UCSD-AML1 (cell line): Measurements from ENCODE around the gene PCDHGA1.
"Not testable (repeated sequence)": the region's sequence is repeated elsewhere in the genome, so short reads cannot be mapped to it uniquely, and the experiment has no call there.

ENCODE experiments used
- DNase-seq: peaks from one replicate; lab custom pipeline; 2025; ENCODE audit not compliant: unreplicated experiment; lab: John Stamatoyannopoulos, UW

PCDHGA1 gene

DNA sequence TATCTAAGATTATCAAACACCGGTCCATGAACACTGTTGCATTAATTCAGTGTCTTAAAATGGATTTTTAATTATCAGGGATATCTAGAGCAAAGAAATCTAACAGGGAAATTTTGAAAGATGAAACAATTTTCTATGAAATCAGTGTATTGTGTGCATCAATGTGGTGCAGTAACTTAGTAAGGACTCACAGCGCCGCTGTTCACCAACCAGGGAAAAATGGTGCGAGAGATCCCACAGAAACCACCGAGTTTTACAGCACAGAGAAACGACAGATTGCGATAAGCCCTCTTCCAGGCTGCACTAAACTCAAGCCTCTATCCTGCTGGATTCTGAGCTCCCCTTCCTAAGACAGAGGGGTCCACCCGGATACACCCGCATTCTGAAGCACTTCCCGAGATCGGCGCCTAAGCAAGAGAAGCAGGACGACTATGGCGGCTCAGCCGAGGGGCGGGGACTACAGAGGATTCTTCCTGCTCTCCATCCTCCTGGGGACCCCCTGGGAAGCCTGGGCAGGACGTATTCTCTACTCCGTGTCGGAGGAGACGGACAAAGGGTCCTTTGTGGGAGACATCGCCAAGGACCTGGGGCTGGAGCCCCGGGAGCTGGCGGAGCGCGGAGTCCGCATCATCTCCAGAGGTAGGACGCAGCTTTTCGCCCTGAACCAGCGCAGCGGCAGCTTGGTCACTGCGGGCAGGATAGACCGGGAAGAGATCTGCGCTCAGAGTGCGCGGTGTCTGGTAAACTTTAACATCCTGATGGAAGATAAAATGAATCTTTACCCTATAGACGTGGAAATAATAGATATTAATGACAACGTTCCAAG, 52.4 kb downstream of the PCDHGA1 start, which contains the start of gene PCDHGA7:
TSS of gene PCDHGA7 (plus strand) at position 274 of the 826 bp plus-strand sequence. CDS start at position 432, 158 bp downstream.
- no peak for DNase-seq

DNA sequence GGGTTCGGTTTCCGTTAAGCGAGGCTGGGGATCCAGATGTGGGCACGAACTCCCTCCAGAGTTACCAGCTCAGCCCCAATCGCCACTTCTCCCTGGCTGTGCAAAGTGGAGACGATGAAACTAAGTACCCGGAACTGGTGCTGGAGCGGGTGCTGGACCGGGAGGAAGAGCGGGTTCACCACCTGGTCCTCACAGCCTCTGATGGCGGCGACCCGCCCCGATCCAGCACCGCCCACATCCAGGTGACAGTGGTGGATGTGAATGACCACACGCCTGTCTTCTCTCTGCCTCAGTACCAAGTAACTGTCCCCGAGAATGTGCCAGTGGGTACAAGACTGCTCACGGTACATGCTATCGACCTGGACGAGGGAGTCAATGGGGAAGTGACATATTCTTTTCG, 53.0 kb downstream of the PCDHGA1 start:
- no peak for DNase-seq

DNA sequence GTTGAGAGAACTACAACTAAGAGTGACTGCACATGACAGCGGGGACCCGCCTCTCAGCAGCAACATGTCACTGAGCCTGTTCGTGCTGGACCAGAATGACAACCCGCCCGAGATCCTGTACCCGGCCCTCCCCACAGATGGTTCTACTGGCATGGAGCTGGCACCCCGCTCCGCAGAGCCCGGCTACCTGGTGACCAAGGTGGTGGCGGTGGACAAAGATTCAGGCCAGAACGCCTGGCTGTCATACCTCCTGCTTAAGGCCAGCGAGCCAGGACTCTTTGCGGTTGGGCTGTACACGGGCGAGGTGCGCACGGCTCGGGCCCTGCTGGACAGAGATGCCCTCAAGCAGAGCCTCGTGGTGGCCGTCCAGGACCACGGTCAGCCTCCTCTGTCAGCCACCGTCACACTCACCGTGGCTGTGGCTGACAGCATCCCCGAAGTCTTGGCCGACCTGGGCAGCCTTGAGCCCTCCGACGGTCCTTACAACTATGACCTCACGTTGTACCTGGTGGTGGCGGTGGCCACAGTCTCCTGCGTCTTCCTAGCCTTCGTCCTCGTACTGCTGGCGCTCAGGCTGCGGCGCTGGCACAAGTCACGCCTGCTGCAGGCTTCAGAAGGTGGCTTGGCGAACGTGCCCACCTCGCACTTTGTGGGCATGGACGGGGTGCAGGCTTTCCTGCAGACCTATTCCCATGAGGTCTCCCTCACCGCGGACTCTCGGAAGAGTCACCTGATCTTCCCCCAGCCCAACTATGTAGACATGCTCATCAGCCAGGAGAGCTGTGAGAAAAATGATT, 54.4 kb downstream of the PCDHGA1 start:
- no peak for DNase-seq

DNA sequence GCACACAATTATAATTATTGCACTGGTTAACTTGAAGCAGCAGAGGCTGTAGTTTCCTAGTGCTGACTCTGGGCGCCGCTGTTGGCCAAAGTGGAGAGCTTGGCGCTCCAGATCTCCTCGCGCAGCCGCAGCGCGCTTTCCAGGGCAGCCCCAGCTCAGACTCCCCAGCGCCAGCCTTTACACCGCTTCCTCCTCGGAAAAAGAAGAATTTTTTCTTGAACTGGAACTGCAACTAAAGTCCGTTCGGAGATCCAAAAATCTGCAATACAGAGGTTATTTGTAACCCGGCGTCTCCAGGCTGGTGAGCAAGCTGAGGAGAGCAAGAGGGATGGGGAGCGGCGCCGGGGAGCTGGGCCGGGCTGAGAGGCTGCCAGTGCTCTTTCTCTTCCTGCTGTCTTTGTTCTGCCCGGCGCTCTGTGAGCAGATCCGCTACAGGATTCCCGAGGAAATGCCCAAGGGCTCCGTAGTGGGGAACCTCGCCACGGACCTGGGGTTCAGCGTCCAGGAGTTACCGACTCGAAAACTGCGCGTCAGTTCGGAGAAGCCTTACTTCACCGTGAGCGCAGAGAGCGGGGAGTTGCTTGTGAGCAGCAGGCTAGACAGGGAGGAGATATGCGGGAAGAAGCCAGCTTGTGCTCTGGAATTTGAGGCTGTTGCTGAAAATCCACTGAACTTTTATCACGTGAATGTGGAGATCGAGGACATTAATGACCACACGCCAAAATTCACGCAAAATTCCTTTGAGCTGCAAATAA, 57.4 kb downstream of the PCDHGA1 start, which contains the start of gene PCDHGB4:
TSS of gene PCDHGB4 (plus strand) at position 142 of the 755 bp plus-strand sequence. CDS start at position 329, 187 bp downstream.
- DNase-seq = peak; percentile 50

DNA sequence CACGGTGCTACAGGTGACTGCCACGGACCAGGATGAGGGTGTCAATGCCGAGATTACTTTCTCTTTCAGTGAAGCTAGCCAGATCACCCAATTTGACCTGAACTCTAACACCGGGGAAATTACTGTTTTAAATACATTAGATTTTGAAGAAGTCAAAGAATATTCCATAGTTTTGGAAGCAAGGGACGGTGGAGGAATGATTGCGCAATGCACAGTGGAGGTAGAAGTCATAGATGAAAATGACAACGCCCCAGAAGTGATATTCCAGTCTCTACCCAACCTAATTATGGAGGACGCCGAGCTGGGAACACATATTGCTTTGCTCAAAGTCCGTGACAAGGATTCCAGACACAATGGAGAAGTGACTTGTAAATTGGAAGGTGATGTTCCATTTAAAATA, 58.3 kb downstream of the PCDHGA1 start:
- DNase-seq = no peak

DNA sequence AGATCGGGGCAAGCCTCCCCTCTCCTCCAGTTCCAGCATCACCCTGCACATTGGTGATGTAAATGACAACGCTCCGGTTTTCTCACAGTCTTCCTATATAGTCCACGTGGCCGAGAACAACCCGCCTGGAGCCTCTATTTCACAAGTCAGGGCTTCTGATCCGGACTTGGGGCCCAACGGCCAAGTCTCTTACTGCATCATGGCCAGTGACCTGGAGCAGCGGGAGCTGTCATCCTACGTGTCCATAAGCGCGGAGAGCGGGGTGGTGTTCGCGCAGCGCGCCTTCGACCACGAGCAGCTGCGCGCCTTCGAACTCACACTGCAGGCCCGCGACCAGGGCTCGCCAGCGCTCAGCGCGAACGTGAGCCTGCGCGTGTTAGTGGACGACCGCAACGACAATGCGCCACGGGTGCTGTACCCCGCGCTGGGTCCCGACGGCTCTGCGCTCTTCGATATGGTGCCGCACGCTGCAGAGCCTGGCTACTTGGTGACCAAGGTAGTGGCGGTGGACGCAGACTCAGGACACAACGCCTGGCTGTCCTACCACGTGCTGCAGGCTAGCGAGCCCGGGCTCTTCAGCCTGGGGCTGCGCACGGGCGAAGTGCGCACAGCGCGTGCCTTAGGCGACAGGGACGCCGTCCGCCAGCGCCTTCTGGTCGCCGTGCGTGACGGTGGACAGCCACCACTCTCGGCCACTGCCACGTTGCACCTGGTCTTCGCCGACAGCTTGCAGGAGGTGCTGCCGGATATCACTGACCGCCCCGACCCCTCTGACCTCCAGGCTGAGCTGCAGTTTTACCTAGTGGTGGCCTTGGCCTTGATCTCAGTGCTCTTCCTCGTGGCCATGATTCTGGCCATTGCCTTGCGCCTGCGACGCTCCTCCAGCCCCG, 59.1 kb downstream of the PCDHGA1 start:
- DNase-seq = no peak

DNA sequence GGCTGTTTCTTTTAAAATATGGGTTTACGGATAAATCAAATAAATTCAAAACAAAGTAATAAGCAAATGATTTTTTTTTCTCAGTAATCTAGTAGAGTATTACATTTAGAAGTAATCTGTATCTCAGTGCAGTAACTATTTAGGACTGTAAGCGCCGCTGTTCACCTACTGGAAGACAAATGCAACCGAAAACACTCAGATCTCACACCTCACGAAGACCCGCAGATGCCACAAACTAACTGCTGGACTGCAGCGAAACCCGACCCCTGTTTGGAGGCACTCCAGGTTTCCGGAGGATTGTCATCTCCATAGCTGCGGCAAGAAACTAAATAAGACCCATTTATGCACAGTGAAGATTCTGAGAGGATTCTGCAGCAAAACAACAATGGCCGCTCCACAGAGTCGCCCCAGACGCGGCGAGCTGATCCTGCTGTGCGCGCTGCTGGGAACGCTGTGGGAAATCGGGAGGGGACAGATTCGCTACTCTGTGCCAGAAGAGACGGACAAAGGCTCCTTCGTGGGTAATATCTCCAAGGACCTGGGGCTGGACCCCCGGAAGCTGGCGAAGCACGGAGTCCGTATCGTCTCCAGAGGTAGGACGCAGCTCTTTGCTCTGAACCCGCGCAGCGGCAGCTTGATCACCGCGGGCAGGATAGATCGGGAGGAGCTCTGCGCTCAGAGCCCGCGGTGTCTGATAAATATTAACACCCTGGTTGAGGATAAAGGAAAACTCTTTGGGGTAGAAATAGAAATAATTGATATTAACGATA, 62.3 kb downstream of the PCDHGA1 start, which contains the start of gene PCDHGA8:
TSS of gene PCDHGA8 (plus strand) at position 205 of the 770 bp plus-strand sequence. CDS start at position 386, 181 bp downstream.
- DNase-seq = no peak

DNA sequence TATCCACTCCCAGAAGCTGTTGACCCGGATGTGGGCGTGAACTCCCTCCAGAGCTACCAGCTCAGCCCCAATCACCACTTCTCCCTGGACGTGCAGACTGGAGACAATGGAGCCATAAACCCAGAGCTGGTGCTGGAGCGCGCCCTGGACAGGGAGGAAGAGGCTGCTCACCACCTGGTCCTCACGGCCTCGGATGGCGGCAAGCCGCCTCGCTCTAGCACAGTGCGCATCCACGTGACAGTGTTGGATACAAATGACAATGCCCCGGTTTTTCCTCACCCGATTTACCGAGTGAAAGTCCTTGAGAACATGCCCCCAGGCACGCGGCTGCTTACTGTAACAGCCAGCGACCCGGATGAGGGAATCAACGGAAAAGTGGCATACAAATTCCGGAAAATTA, 63.0 kb downstream of the PCDHGA1 start:
- no peak for DNase-seq

DNA sequence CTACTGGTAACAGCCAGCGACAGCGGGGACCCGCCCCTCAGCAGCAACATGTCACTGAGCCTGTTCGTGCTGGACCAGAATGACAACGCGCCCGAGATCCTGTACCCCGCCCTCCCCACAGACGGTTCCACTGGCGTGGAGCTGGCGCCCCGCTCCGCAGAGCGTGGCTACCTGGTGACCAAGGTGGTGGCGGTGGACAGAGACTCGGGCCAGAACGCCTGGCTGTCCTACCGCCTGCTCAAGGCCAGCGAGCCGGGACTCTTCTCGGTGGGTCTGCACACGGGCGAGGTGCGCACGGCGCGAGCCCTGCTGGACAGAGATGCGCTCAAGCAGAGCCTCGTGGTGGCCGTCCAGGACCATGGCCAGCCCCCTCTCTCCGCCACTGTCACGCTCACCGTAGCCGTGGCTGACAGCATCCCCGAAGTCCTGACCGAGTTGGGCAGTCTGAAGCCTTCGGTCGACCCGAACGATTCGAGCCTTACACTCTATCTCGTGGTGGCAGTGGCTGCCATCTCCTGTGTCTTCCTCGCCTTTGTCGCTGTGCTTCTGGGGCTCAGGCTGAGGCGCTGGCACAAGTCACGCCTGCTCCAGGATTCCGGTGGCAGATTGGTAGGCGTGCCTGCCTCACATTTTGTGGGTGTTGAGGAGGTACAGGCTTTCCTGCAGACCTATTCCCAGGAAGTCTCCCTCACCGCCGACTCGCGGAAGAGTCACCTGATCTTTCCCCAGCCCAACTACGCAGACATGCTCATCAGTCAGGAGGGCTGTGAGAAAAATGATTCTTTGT, 64.3 kb downstream of the PCDHGA1 start:
- DNase-seq = not testable (repeated sequence)

DNA sequence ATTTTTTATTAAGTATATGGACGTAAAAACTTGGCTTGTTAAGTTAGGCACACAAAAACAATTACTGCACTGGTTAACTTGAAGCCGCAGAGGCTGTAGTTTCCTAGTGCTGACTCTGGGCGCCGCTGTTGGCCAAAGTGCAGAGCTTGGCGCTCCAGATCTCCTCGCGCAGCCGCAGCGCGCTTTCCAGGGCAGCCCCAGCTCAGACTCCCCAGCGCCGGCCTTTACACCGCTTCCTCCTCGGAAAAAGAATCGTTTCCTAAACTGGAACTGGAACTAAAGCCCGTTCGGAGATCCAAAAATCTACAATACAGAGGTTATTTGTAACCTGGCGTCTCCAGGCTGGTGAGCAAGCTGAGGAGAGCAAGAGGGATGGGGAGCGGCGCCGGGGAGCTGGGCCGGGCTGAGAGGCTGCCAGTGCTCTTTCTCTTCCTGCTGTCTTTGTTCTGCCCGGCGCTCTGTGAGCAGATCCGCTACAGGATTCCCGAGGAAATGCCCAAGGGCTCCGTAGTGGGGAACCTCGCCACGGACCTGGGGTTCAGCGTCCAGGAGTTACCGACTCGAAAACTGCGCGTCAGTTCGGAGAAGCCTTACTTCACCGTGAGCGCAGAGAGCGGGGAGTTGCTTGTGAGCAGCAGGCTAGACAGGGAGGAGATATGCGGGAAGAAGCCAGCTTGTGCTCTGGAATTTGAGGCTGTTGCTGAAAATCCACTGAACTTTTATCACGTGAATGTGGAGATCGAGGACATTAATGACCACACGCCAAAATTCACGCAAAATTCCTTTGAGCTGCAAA, 67.6 kb downstream of the PCDHGA1 start, which contains the start of gene PCDHGB5:
TSS of gene PCDHGB5 (plus strand) at position 192 of the 796 bp plus-strand sequence. CDS start at position 373, 181 bp downstream.
- DNase-seq = not testable (repeated sequence)

DNA sequence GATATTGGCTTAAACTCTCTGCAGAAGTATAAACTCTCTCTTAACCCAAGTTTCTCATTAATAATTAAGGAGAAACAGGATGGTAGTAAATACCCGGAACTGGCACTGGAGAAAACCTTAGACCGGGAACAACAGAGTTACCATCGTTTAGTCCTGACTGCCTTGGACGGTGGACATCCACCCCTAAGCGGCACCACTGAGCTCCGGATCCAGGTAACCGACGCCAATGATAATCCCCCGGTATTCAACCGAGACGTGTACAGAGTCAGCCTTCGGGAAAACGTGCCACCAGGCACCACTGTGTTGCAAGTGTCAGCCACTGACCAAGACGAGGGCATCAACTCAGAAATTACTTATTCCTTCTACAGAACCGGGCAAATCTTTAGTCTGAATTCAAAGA, 68.3 kb downstream of the PCDHGA1 start:
- no peak for DNase-seq

DNA sequence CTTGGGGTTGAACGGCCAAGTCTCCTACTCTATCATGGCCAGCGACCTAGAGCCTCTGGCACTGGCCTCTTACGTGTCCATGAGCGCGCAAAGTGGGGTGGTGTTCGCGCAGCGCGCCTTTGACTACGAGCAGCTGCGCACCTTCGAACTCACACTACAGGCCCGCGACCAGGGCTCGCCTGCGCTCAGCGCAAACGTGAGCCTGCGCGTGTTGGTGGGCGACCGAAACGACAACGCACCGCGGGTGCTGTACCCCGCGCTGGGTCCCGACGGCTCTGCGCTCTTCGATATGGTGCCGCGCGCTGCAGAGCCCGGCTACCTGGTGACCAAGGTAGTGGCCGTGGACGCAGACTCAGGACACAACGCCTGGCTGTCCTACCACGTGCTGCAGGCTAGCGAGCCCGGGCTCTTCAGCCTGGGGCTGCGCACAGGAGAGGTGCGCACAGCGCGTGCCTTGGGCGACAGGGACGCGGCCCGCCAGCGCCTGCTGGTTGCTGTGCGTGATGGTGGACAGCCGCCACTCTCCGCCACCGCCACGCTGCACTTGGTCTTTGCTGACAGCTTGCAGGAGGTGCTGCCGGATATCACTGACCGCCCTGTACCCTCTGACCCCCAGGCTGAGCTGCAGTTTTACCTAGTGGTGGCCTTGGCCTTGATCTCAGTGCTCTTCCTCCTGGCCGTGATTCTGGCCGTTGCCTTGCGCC, 69.4 kb downstream of the PCDHGA1 start:
- no peak for DNase-seq

DNA sequence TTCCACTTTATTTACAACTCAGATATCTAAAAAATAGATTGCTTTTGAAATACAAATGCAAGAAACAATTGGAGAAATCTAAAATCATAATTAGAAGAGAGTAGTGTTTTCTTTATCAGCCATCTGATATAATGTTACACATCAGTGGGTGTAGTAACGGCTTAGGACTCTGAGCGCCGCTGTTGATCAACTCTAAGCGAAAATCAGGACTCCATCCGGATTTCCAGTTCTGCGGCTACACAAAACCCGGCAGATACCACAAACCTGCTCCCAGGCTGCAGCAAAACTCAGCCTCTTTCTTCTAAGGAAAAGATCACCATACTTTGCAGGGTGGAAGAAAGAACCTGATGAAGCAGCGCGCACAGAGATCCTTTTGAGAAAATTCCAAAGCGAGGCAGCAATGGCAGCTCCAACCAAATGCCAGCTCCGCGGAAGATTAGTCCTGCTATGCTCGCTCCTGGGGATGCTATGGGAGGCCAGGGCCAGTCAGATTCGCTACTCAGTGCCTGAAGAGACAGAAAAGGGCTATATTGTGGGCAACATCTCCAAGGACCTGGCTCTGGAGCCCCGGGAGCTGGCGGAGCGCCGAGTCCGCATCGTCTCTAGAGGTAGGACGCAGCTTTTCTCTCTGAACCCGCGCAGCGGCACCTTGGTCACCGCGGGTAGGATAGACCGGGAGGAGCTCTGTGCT, 72.4 kb downstream of the PCDHGA1 start, which contains the start of gene PCDHGA9:
TSS of gene PCDHGA9 (plus strand) at position 226 of the 691 bp plus-strand sequence. CDS start at position 401, 175 bp downstream.
- DNase-seq = no peak

DNA sequence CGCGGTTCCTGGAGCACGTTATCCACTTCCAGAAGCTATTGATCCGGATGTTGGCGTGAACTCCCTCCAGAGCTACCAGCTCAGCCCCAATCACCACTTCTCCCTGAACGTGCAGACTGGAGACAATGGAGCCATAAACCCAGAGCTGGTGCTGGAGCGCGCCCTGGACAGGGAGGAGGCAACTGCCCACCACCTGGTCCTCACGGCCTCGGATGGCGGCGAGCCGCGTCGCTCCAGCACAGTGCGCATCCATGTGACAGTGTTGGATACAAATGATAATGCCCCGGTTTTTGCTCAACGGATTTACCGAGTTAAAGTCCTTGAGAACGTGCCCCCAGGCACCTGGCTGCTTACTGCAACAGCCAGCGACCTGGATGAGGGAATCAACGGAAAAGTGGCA, 73.1 kb downstream of the PCDHGA1 start:
- no peak for DNase-seq

DNA sequence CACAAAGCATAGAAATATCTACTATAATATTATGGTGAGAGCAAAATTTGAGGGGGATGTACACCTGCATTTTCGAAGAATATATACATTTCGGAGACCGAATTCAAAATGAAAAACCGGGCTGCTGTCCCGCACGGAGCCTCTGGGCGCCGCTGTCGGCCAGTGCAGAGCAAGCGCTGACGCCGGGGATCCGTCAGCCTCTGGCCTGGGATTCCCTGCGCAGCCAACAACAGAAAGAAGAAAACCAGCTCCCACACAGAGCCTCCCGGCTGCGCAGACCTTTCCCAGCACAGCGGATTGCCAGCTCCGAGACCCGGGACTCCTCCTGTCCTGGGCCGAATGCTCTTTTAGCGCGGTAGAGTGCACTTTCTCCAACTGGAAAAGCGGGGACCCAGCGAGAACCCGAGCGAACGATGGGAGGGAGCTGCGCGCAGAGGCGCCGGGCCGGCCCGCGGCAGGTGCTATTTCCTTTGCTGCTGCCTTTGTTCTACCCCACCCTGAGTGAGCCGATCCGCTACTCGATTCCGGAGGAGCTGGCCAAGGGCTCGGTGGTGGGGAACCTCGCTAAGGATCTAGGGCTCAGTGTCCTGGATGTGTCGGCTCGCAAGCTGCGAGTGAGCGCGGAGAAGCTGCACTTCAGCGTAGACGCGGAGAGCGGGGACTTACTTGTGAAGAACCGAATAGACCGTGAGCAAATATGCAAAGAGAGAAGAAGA, 77.6 kb downstream of the PCDHGA1 start, which contains the start of gene PCDHGB6:
TSS of gene PCDHGB6 (plus strand) at position 232 of the 716 bp plus-strand sequence. CDS start at position 414, 182 bp downstream.
- DNase-seq = not testable (repeated sequence)
